ENCODE measurements around the gene GM2A.
"Not testable (repeated sequence)": the region's sequence is repeated elsewhere in the genome, so short reads cannot be mapped to it uniquely, and the experiment has no call there.

Gene GM2A

DNA sequence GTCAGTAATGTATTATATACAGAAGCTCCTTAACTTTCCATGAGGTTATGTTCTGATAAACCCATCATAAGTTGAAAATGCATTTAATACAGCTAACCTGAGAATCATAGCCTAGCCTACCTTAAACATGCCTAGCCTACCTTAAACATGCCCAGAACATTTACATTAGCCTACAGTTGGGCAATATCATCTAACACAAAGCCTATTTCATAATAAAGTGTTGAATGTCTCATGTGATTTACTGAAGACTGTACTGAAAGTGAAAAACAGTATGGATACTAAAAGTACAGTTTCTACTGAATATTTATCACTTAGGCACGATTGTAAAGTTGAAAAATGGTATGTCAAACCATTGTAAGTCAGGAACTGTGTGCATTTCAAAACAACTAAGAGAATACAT lies 1.6 kb downstream of the GM2A start:
- no peak for DNase-seq

DNA sequence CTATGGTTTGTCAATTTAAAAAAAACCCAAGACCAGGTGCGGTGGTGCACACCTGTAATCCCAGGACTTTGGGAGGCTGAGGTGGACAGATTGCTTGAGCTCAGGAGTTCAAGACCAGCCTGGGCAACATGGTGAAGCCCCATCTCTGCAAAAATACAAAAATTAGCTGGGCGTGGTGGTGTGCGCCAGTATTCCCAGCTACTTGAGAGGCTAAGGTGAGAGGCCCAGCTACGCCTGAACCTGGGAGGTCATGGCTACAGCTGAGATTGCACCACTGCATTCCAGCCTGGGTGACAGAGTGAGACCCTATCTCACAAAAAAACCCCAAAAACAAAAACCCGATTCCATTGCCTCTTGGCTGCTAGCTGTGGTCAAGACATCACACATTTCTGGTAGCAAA lies 2.0 kb downstream of the GM2A start:
- not testable (repeated sequence) for DNase-seq

DNA sequence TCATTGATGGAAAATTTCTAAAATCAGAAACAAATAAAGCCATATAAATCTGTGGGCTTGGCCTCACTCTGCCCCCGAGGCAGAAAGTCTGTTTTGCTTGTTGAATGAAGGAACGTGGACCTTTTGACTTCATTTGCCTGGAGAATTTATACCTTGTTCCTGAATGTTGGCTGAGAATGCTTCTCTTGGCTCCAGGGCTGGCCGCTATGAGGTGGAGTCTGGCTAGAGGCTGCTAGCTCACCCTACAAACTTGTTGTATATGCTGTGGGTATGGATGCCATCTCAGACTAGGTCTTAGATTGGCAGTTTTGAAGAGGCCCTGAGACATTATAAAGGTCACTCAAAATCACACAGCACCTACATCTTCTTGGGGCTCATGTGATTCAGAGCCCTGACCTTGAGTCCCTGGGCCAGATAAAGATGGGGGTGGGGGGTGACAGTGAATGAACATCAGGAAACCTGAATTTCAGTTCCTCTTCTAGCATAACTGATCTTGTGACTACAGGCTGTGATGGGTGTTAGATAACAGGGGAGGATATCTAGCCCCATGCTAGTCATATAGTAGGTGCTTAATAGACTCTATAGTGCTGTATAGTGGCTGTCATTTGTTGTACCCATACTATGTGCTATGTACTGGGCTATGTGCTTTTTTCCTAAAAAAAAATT lies 2.8 kb downstream of the GM2A start:
- DNase-seq: no peak

DNA sequence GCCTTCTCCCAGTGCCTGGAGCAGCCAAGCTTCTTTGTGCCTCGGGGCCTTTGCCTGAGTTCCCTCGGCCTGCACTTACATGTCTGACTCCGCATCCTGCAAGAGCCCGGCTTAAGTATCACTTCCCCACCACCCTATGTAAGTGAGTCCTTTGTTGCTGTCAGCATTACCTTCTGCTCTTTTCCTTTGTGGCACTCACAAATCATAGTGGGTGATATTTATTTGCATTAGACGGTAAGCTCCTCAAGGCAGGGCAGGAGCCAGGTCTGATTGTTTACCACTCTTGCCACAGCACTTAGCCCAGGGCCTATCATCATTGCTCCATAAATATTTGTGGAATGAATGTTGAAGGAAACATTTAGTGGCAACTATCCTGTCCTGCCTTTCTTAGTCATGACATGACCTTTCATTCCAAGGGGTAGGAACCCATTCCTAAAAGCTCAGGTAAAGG lies 4.8 kb downstream of the GM2A start:
- DNase-seq: no peak

DNA sequence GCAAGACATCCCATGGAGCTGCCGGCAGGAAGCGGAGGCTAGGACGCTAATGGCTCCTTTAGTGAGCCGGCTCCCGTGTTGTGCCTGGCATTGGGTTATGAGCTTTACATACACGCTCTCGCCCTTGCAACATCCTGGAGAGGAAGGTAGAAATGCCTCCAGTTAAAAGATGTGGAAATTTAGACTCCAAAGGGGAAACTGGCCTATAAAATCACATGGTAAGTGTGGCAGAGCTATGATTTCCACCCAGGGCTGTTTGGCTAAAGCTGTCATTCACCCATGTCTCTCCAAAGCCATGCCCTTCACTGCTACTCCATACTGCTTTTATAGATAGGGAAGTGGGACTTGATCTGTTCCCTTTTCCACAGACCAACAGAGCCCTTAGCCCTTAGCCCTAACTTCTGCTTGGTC lies 5.2 kb downstream of the GM2A start:
- DNase-seq: no peak

DNA sequence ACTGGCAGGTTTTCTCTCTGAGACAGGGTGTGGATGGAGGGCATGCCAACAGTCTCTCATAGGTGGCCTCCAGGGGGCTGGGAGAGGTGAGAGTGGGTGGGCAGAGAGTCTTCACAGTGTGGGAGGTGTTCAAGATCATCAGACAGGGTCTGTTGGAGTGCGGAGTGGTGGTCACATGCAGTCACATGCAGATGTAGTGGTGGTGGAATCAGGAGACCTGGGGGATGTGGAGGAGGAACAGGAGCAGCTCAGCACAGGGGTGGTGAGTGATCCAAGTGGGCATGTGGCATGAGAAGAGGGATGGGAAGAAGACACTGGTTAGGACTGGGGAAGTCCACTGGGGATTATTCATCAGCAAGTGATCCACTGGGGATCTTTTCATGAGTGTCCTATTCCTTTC lies 5.8 kb downstream of the GM2A start:
- no peak for DNase-seq

DNA sequence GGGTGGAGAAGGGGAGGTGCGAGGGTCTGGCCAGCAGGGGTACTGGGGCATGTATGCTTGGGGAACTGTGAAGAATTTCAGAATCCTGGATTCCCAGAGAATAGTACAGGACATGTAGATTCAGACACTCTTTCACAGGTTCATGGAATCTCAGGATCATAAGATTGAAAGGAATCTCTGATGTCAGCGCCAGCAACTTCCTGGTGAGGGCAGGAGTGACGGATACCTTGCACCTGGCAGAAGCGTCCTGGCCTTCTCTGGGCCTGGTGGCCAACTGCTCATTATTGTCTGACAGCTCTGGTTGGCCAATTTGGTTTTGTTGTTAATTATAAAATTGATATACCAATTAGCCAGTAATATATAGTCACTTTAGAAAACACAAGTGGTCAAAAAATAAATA lies 6.9 kb downstream of the GM2A start:
- DNase-seq: no peak

DNA sequence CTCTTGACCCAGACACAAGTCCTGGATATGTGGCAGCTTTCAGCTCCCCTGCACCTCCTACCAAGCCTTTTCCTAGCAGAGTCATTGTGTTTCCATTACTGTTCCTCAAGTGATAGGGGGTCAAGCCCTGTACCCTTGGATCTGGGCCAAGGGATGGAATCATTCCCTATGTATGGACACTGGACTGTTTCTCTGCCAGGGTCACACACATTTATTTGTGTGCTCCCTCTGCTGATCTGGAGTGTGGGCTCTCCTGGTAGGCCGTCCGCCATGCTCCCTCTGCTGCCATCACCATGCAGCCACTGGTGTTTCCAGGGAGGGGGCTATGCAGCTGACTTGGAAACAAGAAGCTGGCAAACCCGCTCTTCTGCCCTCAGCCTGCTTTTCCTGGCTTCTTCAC lies 9.5 kb downstream of the GM2A start:
- DNase-seq: no peak

DNA sequence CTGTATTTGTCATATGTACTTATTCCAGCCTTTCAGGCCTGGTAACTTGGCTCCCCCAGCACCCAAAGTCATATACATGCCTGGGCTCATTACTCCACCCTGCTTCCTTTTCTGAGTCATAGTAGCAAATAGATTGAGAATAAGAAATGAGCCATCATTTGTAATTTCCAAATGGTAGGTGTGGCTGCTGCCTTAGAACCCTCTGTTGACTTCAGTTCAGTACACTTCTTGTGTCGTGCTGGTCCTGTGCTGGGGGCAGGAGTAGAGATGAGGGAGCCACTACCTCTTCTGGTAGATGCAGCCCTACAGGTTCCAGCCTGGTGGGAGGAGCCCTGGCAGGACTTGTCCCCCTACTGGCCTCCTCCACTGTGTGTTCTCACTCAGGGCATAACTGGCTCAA lies 11.1 kb downstream of the GM2A start:
- DNase-seq: peak; percentile 18

DNA sequence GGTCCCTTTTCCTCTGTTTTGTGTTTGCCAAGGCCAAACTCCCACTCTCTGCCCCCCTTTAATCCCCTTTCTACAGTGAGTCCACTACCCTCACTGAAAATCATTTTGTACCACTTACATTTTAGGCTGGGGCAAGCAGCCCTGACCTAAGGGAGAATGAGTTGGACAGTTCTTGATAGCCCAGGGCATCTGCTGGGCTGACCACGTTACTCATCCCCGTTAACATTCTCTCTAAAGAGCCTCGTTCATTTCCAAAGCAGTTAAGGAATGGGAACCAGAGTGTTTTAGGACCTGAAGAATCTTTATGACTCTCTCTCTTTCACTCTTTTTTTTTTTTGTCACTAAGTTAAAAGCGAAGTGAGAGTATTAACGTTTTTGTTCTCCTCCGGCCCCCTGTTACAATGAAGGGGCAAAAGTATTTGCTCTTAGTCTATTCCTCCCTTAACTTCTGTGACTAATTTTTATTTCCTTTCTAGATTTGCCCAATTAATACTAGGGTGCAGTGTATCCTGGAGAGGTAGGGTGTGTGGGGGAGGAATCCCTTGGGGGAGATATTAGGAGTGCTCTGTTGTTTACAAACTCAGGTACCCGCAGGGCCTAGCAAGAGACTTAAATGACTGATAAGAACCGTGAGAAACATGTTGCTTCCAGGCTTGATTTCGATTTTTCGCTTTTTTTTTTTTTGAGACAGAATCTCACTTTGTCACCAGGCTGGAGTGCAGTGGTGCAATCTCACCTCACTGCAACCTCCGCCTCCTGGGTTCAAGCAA lies 14.7 kb downstream of the GM2A start:
- DNase-seq: no peak

DNA sequence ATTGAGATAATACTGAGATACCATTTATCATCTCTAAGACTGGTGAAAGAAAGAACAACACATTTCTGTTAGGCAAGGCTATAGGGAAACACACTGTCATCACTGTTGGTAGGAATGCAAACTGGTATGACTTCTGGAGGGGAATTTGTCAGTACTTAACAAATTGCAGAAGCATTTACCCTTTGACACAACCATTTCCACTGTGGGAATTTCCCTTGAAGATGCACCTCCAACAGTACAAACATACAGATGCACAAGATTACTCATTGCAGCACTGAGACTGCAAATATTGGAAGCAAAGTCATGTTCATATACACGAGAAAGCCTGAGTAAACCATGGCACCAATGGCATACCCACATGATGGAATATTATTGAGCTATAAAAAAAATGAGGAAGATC lies 17.6 kb downstream of the GM2A start:
- DNase-seq: peak; percentile 5

DNA sequence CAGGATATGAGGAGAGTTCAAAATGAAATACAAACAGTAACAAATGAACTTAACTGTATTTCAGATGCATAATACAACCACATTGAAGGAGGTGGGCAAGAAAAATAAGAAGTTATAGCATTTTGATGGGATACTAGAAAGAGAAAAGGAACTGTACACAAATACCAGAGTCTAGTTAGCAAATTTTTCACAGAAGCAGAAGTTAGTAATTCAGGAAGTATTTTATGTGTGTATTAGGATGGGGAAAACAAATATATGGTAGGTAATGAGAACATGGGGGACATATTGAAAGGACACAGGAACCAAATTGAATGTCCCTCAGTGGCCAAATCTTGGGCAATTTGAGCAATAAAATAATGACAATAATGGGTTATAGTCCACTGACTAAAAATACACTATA lies 18.4 kb downstream of the GM2A start:
- no peak for DNase-seq

DNA sequence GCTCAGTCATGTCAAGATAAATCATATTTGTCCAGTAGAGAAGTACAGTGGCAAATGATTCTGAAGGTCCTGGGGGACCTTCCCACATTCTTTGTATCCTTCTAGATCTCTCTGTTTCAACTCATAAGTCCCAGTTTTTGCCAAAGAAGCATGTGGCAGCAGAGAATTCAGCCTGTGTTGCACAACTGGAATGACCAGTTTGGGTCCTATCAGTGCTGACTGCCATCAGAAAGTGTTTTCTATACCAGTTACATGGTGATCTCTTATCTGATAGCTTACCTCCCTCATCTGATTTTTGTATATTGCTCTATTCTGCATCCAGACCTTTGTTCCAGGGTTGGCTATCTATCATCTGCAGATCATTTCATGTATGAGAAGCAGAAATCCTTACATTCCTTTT lies 21.7 kb downstream of the GM2A start:
- DNase-seq: no peak

DNA sequence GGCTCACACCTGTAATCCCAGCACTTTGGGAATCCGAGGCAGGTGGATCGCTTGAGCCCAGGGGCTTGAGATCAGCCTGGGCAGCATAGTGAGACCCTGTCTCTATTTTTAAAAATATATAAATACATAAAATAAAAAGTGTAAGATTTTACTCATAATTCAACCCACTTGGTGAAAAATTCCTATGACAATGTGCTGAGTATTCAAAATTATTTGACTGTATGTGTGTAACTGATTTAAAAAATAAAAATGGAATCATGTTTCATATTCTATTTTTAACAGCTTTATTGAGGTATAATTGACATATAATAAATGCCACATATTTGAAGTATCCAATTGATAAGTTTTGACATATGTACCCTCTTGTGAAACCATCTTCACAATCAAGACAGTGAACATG lies 22.8 kb downstream of the GM2A start:
- DNase-seq: no peak

DNA sequence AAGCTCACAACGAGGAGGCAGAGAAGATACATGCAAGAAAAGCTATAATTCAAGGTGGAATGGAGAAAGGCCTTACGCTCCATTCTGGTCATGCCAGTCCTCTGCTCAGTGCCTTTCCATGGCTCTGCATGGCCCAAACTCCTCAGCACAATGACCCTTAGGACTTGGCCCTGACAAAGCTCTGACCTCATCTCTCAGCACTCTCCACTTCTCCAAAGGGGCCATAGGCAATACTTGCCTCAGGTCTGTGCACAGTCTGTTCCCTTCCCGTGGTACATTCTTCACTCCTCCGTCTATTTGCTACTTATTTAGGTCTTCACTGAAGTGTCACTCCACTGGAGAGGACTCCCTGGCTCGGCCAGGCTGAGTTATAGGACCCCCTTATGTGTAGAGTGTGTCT lies 25.9 kb downstream of the GM2A start:
- DNase-seq: no peak

DNA sequence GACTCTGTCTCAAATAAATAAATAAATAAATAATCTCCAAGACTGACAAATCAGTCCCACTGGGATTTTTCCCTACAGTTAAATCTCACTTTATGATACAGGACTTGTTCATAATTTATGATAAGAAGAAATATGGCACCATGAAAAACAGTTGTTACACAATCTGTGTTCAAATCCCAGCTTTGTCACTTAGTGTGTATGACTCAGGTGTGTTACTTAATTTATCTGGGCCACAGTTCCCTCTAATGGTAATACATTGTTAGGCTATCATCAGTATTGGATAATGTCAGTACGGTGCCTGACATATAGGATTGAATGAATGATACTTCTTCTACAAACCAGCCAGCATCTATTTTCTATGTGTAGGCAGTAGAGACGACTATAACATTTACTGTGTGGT lies 27.5 kb downstream of the GM2A start:
- no peak for DNase-seq

DNA sequence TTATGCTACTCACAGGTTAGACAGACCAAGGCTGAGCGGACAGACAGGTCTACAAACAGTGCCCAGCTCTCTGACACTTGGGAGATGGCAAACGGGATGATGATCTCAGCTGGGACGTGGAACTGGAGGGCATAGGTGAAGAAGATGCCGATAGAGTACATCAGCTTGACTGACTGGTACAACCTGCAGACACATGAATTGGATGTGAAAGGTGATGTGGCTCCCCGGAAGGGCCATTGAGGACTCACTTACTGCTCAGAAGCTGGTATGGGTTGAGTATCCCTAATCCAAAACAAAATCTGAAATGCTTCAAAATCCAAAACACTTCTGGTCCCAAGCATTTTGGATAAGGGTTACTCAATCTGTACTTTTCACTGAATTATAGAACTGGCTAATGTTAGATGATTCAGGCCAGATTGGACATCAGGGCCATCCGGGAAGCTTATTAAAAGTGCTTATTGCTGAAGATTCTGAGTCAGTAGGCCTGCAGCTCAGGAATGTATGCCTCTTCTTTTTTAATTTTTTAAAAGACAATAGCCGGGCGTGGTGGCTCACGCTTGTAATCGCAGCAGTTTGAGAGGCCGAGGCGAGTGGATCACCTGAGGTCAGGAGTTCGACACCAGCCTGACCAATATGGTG lies 28.1 kb downstream of the GM2A start:
- no peak for DNase-seq

DNA sequence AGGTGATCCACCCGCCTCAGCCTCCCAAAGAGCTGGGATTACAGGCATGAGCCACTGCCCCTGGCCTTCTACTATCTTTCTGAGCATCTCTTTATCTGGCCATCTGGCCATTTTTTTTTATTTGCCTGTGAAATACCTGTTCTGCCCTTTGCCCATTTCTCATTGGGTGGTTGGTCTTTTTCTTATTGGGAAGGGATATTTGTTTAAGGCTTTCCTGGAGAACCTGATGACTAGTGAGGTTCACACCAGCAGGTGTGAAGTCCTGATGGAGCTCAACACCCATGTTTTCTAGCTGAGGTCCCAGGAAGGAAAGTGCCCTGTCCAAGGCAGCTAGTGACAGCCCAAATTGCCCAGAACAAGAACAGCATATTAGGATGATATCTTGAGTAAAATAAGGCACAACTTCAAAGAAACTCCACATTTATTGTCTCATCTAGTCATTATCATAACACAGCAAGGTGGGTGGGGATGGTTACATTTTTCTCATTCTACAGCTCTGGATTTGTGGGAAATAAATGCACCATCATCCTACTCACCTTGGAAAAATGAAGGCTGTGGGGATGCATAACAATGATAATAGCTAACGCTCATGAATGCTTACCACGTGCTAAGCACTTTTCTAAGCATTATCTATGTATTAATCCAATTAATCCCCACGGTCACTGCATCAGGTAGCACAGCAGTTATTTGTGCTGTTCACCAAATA lies 30.3 kb downstream of the GM2A start:
- no peak for DNase-seq

DNA sequence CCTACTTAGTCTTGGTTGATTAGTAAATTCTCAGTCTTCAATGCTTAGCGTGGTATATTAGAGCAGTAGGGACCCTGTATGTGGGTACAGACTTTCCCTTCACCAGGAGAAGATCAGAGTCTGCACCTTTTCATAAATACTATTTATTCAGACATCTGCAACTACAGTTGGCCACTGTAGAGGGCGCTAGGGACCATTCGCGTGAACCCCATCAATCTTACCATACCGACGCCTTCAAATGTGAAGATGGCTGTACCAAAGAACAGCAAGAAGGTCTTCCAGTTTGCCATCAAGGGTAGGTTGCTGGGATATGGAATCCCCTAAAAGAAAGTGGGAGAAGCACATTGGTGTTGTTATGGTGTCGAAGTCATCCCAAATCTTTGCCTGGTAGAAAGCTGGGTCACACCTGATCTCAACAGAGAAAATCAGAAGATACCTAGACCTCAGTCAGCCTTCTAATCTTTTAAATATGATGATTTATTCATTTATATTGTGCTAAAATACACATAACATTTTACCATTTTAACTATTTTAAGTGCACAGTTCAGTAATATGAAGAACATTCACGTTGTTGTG lies 31.5 kb downstream of the GM2A start:
- no peak for DNase-seq

DNA sequence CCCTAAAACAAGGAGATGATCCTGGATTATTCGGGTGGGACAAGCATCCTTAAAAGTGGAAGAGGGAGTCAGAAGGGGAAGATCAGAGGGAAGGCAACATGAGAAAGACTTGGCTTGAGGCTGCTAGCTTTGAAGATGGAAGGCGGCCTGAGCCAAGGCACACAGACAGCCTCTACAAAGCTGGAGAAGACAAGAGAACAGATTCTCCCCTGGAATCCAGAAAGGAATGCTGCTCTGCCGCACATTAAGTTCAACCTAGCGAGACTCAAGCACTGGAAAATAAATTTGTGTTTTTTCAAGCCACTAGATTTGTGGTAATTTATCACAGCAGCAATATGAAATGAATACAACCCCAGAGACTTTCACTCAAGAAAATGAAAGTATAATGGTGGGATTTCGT lies 32.7 kb downstream of the GM2A start:
- no peak for DNase-seq

DNA sequence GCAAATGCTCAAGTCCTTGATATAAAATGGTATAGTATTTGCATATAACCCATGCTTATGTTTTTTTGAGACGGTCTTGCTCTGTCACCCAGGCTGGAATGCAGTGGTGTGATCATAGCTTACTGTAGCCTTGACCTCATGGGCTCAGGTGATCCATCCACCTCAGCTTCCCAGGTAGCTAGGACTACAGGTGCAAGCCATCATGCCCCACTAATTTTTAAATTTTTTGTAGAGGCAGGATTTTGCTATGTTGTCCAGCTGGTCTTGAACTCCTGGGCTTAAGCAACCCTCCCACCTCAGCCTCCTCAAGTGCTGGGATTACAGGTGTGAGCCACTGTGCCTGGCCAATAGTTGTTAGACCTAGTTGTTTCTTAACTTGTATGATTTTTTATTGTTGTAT lies 33.3 kb downstream of the GM2A start:
- DNase-seq: no peak

DNA sequence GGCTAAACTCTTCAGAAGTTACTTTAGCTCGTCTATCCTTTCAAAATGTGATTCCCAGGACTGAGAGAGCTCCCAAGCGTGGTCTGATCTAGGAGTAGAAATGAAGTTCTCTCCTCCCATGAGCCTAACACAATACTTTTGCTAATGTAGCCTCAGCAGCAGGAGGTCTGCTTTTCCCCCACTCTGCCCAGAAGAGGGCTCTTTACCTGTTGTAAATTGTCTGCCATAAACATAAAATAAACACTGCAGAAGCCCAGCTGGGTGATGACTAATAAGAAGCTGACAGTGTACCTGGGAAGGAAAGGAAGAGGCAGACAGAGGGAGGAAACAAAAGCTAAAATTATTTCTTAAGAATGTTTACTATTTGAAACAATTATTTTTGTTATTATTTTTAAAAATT lies 35.2 kb downstream of the GM2A start:
- no peak for DNase-seq

DNA sequence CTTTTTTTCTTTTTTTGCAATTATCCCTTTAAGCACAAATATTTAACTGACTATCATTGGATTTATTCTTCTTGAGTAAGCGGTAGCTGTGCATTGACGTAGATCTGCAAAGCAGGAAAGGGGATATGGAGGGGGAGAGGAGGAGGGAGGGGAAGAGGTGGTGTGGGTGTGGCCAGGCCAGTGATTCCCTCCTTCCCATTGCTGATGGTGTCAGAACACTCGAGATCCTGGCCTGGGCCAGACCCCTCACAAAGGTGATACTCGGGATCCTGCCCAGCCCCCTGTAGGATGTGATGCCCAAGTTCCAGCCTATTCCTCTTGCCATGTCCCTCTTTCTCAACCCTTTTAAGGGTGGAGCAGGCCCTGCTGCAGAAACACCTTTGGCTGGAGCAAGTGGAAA lies 40.6 kb downstream of the GM2A start:
- DNase-seq: no peak

All from fibroblast of skin of scalp (primary cell).